SJCRH30 (cell line): Measurements from ENCODE around the gene ZGLP1. TPM values are rescaled to one million over a fixed set of nuclear protein-coding genes. Genes with fewer than 3 reads are reported as not detected.

ENCODE experiments used
- DNase-seq, 2 experiments: peaks; one replicate each; pipeline ENCODE4 v3.0.0-alpha.2; 2015 to 2020
- H3K27ac ChIP-seq: fragments of 250-450 bp; sonication (Bioruptor Pico); 2 replicates; pipeline ENCODE4 v1.5.1; 2020; ENCODE audit warnings: mild to moderate bottlenecking, moderate library complexity
- H3K27me3 ChIP-seq: fragments of 250-450 bp; sonication (Bioruptor Pico); 2 replicates; pipeline ENCODE4 v1.5.1; 2020; ENCODE audit warnings: mild to moderate bottlenecking, moderate library complexity
- H3K36me3 ChIP-seq: fragments of 250-450 bp; sonication (Bioruptor Pico); 2 replicates; pipeline ENCODE4 v1.5.1; 2020; ENCODE audit warnings: mild to moderate bottlenecking, moderate library complexity
- H3K4me1 ChIP-seq: fragments of 250-450 bp; sonication (Bioruptor Pico); 2 replicates; pipeline ENCODE4 v1.5.1; 2020; ENCODE audit warnings: mild to moderate bottlenecking, moderate library complexity
- H3K4me3 ChIP-seq: fragments of 250-450 bp; sonication (Bioruptor Pico); 2 replicates; pipeline ENCODE4 v1.5.1; 2020; ENCODE audit warnings: mild to moderate bottlenecking, moderate library complexity
- H3K9me3 ChIP-seq: fragments of 250-450 bp; sonication (Bioruptor Pico); replicated peaks from 2 replicates; pipeline ENCODE4 v1.5.1; 2020; ENCODE audit warnings: mild to moderate bottlenecking, moderate library complexity
- total RNA-seq: library from RNA; depleted of rRNA; stranded (reverse); fragments of >200 nt; shearing (Covaris generic); gene quantifications from 2 replicates; pipeline ENCODE4 v1.2.3, GENCODE V29; 2014

The ZGLP1 gene
- total RNA-seq, 1 experiment from 2014 or later: 2.1 TPM

GRCh38 chr19:10292789-10293636, 16.6 kb downstream of the ZGLP1 start:
- H3K4me3 ChIP-seq: peak overlapping the region; percentile 52
- no peaks in the 10 kb centered on the region for H3K27me3 ChIP-seq
- H3K9me3 ChIP-seq: no peaks in the 10 kb centered on the region; the same call in 1 of the 2 replicates
- DNase-seq: no peak
- H3K27ac ChIP-seq: no peak overlapping the region
- no peaks in the 10 kb centered on the region for H3K4me1 ChIP-seq
- H3K36me3 ChIP-seq: no peaks in the 10 kb centered on the region

DNA sequence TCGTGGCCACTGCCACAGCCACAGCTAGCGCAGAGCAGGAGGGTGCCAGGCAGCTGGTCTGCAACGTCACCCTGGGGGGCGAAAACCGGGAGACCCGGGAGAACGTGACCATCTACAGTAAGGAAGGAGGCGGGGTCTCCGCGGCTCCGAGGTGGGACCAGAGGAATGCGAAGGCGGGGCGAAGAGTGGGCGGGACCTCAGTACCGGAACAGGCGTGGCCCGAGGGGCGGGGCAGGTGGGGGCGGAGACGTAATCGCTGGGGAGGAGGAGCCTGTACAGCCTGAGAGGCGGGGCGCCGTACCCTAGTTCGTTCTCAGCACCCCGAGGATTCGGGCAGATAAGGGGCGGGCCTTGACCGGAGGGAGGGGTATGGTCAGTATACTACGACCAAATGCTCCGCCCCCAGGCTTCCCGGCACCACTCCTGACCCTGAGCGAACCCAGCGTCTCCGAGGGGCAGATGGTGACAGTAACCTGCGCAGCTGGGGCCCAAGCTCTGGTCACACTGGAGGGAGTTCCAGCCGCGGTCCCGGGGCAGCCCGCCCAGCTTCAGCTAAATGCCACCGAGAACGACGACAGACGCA, 17.3 kb downstream of the ZGLP1 start:
- H3K27me3 ChIP-seq: no peaks in the 10 kb centered on the region
- H3K4me1 ChIP-seq: no peaks in the 10 kb centered on the region; the same call in 1 of the 2 replicates
- peak; percentile 82 for DNase-seq
- H3K27ac ChIP-seq: no peak overlapping the region
- no peaks in the 10 kb centered on the region for H3K36me3 ChIP-seq
- no peaks in the 10 kb centered on the region; the same call in 1 of the 2 replicates for H3K9me3 ChIP-seq
- H3K4me3 ChIP-seq: peak overlapping the region; percentile 52

GRCh38 chr19:10291554-10292205, 17.9 kb downstream of the ZGLP1 start:
- Histone ChIP-seq H3K27ac (no peak overlapping the region), H3K4me1 (no peaks in the 10 kb centered on the region; the same call in 1 of the 2 replicates), H3K27me3 (no peaks in the 10 kb centered on the region)

DNA sequence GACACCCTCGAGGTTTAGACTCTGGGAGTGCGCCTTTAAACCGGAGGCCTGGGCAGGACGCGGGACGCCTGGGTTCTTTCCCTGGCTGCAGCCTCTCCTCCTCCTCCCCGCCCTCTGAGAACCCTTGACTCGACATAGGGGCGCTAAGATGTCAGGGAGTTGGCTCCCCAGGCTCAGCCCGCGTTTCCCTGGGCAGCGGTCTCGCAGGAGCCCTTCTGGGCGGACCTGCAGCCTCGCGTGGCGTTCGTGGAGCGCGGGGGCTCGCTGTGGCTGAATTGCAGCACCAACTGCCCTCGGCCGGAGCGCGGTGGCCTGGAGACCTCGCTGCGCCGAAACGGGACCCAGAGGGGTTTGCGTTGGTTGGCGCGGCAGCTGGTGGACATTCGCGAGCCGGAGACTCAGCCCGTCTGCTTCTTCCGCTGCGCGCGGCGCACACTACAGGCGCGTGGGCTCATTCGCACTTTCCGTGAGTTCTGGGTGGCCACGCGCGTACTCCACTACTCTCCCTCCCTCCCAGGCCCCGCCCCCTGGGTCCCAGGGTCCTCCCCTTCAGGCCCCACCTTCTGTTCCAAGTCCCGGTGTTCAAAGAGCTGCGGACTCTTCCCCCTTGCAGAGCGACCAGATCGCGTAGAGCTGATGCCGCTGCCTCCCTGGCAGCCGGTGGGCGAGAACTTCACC, 18.6 kb downstream of the ZGLP1 start:
- H3K27me3 ChIP-seq: no peaks in the 10 kb centered on the region
- peak; percentile 42 to 54 for DNase-seq
- no peaks in the 10 kb centered on the region; the same call in 1 of the 2 replicates for H3K9me3 ChIP-seq
- H3K4me3 ChIP-seq: peak overlapping the region; percentile 52
- H3K36me3 ChIP-seq: no peaks in the 10 kb centered on the region
- H3K27ac ChIP-seq: no peak overlapping the region
- peaks cover 3% of the 10 kb centered on the region; the same call in 1 of the 2 replicates for H3K4me1 ChIP-seq

More at GRCh38 chr19:10291554-10292205, 17.9 kb downstream of the ZGLP1 start:
- H3K9me3 ChIP-seq: no peaks in the 10 kb centered on the region; the same call in 1 of the 2 replicates
- DNase-seq: no peak
- no peaks in the 10 kb centered on the region for H3K36me3 ChIP-seq
- H3K4me3 ChIP-seq: peak overlapping the region; percentile 52

DNA sequence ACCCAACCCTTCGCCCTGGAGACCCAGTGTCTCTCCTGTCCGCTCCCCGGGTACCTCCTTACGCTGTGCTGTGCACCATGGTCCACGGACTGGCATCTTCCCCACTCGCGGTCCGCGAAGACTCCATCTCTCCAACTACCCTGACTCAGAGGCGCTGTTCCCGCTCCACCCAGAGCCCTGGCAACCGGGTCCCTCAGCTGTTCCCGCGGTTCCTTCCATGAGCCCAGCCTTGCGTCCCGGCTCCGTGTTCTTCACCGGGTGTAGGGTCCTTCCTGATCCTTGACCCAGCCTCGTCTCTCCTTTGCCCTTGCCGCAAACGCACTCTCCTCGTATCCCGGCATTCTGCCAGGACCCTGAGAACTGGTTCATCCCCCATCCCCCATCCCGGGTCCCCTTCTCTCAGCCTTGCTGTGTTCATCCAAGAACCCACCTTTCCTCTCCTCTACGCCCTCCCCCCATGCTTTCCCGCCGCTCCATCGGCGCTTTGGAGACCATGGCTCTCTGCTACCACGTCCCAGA, 19.2 kb downstream of the ZGLP1 start:
- Histone ChIP-seq H3K4me1 (peaks cover 3% of the 10 kb centered on the region; the same call in 1 of the 2 replicates), H3K4me3 (no peak overlapping the region), H3K27ac (no peak overlapping the region), H3K9me3 (no peaks in the 10 kb centered on the region; the same call in 1 of the 2 replicates), H3K27me3 (no peaks in the 10 kb centered on the region), H3K36me3 (no peaks in the 10 kb centered on the region)
- DNase-seq: no peak

GRCh38 chr19:10289836-10290356, 19.7 kb downstream of the ZGLP1 start, which contains the start of gene ICAM5:
ICAM5 (plus strand) TSS chr19:10289952; CDS start chr19:10290044, 92 bp downstream.
- Histone ChIP-seq H3K9me3 (no peaks in the 10 kb centered on the region; the same call in 1 of the 2 replicates), H3K4me3 (no peak within 1 kb of the TSS), H3K27me3 (no peaks in the 10 kb centered on the region), H3K4me1 (peaks cover 3% of the 10 kb centered on the region; the same call in 1 of the 2 replicates), H3K27ac (no peak within 1 kb of the TSS), H3K36me3 (no peaks in the 10 kb centered on the region)
- DNase-seq: no peak

GRCh38 chr19:10289167-10289835, 20.3 kb downstream of the ZGLP1 start:
- H3K27ac ChIP-seq: no peak overlapping the region
- peaks cover 3% of the 10 kb centered on the region; the same call in 1 of the 2 replicates for H3K4me1 ChIP-seq
- H3K27me3 ChIP-seq: no peaks in the 10 kb centered on the region
- H3K9me3 ChIP-seq: no peaks in the 10 kb centered on the region; the same call in 1 of the 2 replicates
- no peak for DNase-seq
- no peaks in the 10 kb centered on the region for H3K36me3 ChIP-seq
- no peak overlapping the region for H3K4me3 ChIP-seq

DNA sequence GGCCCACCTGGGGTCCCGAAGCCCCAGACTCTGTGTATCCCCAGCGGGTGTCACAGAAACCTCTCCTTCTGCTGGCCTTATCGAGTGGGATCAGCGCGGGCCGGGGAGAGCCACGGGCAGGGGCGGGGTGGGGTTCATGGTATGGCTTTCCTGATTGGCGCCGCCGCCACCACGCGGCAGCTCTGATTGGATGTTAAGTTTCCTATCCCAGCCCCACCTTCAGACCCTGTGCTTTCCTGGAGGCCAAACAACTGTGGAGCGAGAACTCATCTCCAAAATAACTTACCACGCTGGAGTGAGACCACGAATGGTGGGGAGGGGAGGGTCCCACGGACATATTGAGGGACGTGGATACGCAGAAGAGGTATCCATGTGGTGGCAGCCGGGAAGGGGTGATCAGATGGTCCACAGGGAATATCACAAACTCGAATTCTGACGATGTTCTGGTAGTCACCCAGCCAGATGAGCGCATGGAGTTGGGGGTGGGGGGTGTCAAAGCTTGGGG, 20.9 kb downstream of the ZGLP1 start:
- no peaks in the 10 kb centered on the region for H3K36me3 ChIP-seq
- peaks cover 3% of the 10 kb centered on the region; the same call in 1 of the 2 replicates for H3K4me1 ChIP-seq
- no peak for DNase-seq
- H3K27me3 ChIP-seq: no peaks in the 10 kb centered on the region
- no peak overlapping the region for H3K27ac ChIP-seq
- no peaks in the 10 kb centered on the region; the same call in 1 of the 2 replicates for H3K9me3 ChIP-seq
- no peak overlapping the region for H3K4me3 ChIP-seq

GRCh38 chr19:10286803-10287737, 22.5 kb downstream of the ZGLP1 start, which contains the start of gene ICAM4:
ICAM4 (plus strand) TSS chr19:10286955; CDS start chr19:10287013, 58 bp downstream.
- Histone ChIP-seq H3K4me1 (peaks cover 3% of the 10 kb centered on the region; the same call in 1 of the 2 replicates), H3K9me3 (no peaks in the 10 kb centered on the region; the same call in 1 of the 2 replicates), H3K27ac (peak within 1 kb of the TSS; percentile 73), H3K4me3 (peak within 1 kb of the TSS; percentile 59), H3K36me3 (no peaks in the 10 kb centered on the region), H3K27me3 (no peaks in the 10 kb centered on the region)
- DNase-seq: peak; percentile 89 to 90

DNA sequence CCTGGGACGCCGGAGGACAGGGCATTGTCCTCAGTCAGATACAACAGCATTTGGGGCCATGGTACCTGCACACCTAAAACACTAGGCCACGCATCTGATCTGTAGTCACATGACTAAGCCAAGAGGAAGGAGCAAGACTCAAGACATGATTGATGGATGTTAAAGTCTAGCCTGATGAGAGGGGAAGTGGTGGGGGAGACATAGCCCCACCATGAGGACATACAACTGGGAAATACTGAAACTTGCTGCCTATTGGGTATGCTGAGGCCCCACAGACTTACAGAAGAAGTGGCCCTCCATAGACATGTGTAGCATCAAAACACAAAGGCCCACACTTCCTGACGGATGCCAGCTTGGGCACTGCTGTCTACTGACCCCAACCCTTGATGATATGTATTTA, 24.2 kb downstream of the ZGLP1 start:
- peaks cover 3% of the 10 kb centered on the region; the same call in 1 of the 2 replicates for H3K4me1 ChIP-seq
- no peak for DNase-seq
- no peaks in the 10 kb centered on the region for H3K27me3 ChIP-seq
- no peaks in the 10 kb centered on the region for H3K36me3 ChIP-seq
- no peak overlapping the region for H3K27ac ChIP-seq
- H3K4me3 ChIP-seq: no peak overlapping the region
- no peaks in the 10 kb centered on the region; the same call in 1 of the 2 replicates for H3K9me3 ChIP-seq

GRCh38 chr19:10284960-10285278, 24.7 kb downstream of the ZGLP1 start:
- no peak for DNase-seq
- Histone ChIP-seq H3K27ac (no peak overlapping the region), H3K27me3 (no peaks in the 10 kb centered on the region), H3K4me1 (peaks cover 3% of the 10 kb centered on the region; the same call in 1 of the 2 replicates), H3K36me3 (no peaks in the 10 kb centered on the region), H3K9me3 (no peaks in the 10 kb centered on the region; the same call in 1 of the 2 replicates), H3K4me3 (no peak overlapping the region)
